HG03064 (cell line): ENCODE results near the gene RNASEH2A.

Experiments
- ATAC-seq: cut with Tn5 transposase; IDR thresholded peaks from one replicate; pipeline ENCODE4 v1.9.1; 2021; ENCODE audit warnings: low read depth; ENCODE audit not compliant: unreplicated experiment

RNASEH2A gene

DNA sequence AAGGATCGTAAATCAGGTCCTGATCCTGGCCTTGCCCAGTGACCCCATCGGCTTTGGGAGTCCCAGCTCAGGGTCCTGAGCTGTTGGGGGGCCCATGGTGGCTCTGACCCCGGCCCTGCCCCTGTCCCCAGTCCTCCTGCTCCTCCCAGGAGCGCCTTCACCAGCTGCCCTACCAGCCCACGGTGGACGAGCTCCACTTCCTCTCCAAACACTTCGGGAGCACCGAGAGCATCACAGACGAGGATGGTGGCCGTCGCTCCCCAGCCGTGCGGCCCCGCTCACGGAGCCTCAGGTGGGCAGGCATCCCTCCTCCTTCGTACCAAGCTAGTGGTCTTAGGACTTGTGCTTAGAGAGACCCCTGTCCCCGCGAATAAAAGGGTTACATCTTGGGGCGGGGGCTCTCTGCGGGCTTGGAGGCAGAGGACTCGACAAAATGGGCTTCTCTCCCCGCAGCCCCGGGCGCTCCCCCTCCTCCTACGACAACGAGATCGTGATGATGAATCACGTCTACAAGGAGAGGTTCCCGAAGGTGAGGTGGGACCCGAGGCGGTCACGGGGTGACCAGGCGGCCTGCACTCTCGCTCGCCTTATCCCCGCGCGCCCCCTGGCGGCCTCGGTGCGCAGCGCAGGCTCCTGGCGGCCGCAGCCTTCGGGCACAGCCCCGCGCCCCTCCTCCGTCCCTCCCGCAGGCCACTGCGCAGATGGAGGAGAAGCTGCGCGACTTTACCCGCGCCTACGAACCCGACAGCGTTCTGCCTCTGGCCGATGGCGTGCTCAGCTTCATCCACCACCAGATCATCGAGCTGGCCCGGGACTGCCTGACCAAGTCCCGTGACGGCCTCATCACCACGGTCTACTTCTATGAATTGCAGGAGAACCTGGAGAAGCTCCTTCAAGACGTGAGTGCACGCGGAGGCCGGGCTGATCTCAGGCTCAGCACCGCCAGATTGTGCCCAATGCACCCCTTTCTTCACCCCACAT, 41.1 kb downstream of the RNASEH2A start:
- no peak for ATAC-seq

DNA sequence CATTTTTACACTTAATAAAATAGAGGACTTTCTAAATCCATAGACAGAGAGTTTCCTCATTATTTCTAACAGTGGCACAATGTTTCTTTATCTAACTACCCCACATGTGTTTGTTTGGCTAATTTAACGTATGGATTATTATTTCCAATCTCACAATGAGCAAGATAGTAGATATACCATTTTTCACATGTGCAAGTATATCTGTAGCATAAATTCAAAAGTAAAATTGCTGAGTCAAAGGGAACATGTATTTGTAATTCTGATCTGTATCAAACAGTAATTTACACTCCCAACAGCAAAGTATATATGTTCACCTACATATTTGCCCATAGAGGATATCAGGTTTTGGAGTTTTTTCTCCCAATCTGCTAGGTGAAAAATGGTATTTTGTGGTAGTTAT, 50.3 kb downstream of the RNASEH2A start:
- no peak for ATAC-seq

DNA sequence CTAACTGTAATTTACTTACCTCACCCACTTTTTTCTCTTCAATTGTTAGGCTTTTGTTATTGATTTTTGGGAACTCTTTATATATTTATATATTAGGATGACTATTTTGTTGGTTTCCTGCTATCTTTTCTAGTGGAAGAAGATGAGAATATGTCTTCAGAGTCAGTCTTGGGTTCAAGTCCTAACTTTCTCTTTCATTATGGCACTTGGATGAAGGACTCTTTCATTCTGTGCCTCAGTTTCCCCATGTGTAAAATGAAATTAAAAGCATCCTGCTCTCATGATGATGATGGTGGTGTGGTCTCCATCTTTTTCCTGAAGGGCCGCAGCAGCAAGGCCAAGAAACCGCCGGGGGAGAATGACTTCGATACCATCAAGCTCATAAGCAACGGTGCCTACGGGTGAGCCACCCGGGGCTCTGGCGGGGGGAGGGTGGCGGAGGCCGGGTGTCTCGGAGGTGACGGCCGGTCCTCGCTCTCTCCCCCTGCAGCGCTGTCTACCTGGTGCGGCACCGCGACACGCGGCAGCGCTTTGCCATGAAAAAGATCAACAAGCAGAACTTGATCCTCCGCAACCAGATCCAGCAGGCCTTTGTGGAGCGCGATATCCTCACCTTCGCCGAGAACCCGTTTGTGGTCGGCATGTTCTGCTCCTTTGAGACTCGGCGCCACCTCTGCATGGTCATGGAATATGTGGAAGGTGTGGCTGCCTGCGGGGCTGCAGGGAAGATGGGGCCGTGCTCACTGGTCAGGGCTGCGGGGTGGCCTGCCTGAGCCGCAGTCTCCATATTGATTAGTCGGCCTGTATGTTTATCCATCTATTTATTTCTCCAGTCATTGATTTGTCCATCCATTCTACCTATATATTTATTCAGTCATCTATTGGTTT, 51.9 kb downstream of the RNASEH2A start:
- no peak for ATAC-seq

DNA sequence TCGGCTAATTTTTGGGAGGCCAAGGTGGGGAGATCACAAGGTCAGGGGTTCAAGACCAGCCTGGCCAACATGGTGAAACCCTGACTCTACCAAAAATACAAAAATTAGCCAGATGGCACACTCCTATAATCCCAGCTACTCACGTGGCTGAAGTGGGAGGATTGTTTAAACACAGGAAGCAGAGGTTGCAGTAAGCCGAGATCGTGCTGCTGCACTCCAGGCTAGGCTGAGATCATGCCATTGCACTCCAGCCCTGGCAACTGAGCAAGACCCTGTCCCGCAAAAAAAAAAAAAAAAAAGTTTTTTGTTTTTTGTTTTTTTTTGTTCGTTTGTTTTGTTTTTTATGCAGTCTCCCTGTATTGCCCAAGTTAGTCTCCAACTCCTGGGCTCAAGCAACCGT, 53.2 kb downstream of the RNASEH2A start:
- no peak for ATAC-seq
